Breast epithelium (tissue), 3 donors: ENCODE data around the gene BCAP31.

Source experiments
- CTCF ChIP-seq, 3 donors: fragments of 450-650 bp; IDR thresholded peaks; one replicate each; pipeline ENCODE4 v1.5.1; 2016 to 2017; ENCODE audit warnings: antibody characterized with exemption in 3 of 3, mild to moderate bottlenecking in 3 of 3, moderate library complexity in 3 of 3
- POLR2A ChIP-seq: fragments of 450-650 bp; IDR thresholded peaks from one replicate; pipeline ENCODE4 v1.6.1; 2016; ENCODE audit warnings: antibody characterized with exemption, mild to moderate bottlenecking, moderate library complexity
- POLR2AphosphoS5 ChIP-seq, 3 donors: sonication (generic); formaldehyde crosslinking; IDR thresholded peaks; one replicate each; pipeline ENCODE4 v1.6.1; 2017; ENCODE audit warnings: antibody characterized with exemption in 3 of 3

GRCh38 chrX:153670748-153671588, 53.2 kb downstream of the BCAP31 start:
- TF ChIP-seq CTCF (IDR thresholded peaks at IDR 0.05) (no peak), POLR2AphosphoS5 (IDR thresholded peaks at IDR 0.05) (no peak), POLR2A (no peak)
